NCI-H446 (cell line): Measurements from ENCODE around the gene LIX1.
"Not testable (repeated sequence)": the region's sequence is repeated elsewhere in the genome, so short reads cannot be mapped to it uniquely, and the experiment has no call there.

Experiments used
- DNase-seq, 2 experiments: peaks; one replicate each; lab custom pipeline; 2025; lab: John Stamatoyannopoulos, UW

Gene LIX1

DNA sequence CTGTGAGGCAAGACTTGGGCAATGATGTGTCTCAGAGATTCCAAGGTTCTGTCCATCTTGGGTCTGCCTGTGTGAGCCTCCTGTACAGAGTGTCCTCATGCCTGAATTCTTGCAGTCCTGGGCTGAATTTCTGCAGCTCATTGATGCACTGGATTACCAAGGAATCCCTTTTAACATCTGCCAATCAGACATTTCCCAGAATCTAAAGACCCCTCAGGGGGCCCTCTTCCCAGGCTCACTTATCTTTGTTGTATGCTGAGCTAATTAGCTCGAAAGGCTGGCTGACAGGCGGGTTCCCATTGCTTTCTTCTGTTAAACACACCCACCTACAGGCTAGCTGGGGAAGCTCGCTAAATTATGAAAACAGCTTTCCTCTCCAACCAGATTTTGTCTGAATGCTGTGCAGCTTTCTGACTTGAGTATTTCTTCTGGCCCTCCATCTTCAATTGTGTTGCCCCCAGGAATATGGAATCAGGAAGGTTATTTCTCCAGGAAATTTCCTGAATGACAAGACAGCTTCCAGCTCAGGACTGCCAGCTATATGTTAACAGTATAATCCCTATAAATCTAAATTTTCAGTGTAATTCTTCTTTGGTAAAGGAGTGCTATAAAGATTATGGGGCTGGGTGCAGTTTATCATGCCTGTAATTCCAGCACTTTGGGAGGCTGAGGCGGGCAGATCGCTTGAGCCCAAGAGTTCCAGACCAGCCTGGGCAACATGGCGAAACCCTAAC, at the start of gene LIX1:
LIX1 (minus strand) TSS at position 91 of the 734 bp plus-strand sequence; CDS start at position 56, 35 bp downstream.
- DNase-seq = peak; percentile 56 to 73

GRCh38 chr5:97191893-97192292, 49.5 kb upstream of the LIX1 start:
- DNase-seq = no peak

DNA sequence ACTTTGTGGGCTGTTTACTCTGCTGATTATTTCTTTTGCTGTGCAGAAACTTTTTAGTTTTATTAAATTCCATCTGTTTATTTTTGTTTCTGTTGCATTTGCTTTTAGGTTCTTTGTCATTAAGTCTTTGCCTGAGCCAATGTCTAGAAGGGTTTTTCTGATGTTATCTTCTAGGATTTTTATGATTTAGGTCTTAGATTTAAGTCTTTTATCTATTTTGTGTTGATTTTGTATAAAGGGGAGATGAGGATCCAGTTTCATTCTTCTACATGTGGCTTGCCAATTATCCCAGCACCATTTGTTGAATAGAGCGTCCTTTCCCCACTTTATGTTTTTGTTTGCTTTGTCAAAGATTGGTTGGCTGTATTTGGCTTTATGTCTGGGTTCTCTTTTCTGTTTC, 47.1 kb upstream of the LIX1 start:
- not testable (repeated sequence) for DNase-seq

DNA sequence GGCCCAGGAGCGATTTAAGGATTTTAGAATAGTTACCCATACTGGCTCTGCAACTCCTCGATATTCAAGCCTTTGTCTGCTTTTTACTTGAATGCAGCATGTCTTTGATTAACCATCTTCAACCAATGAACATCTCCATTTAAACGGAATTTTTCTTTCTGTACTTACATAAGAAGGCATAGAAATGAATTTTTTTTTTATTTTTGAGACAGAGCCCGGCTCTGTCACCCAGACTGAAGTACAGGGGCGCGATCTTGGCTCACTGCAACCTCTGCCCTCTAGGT, 41.5 kb upstream of the LIX1 start:
- DNase-seq = no peak

DNA sequence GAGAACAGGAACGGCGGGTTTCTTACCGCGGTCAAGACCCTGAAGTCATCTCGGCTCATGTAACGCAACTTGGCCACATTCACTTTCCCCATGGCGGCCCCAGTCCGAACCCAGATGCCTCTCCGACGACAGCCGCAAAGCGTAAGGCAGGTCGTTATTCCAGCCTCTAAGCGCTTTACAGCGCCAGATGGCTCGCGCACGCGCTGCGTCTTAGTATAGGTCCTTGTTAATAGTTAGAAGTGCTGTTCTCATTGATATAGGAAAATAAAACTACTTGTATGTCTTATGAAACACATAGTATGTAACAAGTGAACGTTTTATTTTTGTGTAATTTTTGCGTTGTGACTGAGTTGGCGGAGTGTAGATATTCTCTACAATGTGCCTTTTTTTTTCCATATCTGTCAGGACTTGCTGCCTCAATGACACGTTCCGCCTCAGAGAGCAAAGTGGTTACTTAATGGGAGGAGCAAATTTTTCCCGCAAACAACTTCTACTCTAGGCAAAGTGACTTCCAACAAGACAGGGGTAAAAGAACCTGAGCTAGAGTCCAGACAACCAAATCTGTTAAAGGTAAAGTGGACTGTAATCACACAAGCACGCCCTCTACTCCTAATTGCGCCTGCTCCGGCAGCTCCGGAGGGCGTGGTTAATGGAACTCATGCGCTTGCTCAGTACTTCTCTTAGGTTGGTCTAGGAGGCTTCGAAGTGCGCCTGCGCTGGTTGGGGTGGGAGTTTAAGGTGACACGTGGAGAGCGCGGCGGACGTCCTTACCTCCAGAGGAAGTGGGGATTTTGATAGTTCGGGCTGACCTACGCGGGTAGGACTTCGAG, 40.9 kb upstream of the LIX1 start, which contains the start of gene RIOK2:
RIOK2 (minus strand) TSS at position 148 of the 830 bp plus-strand sequence; CDS start at position 92, 56 bp downstream.
- peak; percentile 96 to 97 for DNase-seq

- no peak for DNase-seq
Observed at GRCh38 chr5:97182571-97183099, 40.2 kb upstream of the LIX1 start.

DNA sequence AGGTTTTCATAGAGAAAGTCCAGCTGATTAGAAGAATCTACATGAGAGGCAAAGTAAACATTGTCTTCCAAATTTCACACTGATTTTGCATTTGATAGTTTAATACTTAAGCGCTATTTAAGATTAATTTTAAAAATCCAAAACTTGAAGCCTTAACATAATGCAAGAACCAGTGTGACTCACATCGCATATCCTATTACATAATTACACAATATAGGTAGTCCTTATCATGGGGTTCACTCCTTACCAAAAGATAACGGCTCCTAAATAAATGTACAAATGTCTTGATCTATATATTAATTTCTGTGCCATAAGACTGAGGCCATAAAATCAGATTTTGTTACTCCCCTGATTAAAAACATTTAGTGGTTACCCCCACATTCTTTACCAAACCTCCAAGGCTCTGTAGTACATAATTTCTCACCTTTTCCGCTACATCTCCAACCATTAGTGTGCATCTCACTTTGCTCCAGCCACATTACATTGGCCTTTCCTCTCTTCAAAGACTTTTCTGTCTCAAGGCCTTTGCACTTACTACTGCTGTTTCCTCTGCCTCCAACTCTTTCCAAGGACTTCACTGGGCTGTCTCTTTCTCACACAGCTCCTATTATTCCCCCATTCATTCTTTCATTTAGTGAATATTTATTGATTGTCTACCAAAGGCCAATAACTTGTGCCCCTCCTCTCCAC, 39.6 kb upstream of the LIX1 start:
- no peak for DNase-seq

DNA sequence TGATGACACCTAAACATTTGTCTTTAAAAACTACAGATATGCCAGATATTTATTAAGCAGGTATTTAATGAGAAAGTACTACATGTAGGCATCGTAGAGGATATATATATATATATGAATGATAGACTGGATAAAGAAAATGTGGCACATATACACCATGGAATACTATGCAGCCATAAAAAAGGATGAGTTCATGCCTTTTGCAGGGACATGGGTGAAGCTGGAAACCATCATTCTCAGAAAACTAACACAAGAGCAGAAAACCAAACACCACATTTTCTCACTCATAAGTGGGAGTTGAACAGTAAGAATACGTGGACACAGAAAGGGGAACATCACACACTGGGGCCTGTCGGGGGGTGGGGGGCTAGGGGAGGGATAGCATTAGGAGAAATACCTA, 37.0 kb upstream of the LIX1 start:
- DNase-seq = not testable (repeated sequence)

- no peak for DNase-seq
Observed at GRCh38 chr5:97172227-97172626, 29.8 kb upstream of the LIX1 start.

DNA sequence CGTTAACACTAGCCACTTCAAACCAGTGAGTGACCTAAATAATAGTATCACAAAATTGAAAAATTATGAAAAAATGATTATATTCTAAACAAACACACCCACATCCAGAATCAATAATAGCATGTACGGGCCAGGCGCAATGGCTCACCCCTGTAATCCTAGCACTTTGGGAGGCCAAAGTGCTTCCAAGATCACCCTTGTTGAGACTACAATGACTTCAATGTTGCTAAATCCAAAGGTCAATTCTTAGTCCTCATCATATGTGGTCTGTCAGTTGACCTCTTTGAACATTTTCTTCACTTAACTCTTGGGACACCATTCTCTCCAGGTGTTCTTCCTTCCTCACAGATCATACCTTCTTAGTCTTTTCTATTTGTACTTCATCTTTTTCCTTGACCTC, 29.3 kb upstream of the LIX1 start:
- DNase-seq = no peak

GRCh38 chr5:97167435-97167834, 25.0 kb upstream of the LIX1 start:
- no peak for DNase-seq

DNA sequence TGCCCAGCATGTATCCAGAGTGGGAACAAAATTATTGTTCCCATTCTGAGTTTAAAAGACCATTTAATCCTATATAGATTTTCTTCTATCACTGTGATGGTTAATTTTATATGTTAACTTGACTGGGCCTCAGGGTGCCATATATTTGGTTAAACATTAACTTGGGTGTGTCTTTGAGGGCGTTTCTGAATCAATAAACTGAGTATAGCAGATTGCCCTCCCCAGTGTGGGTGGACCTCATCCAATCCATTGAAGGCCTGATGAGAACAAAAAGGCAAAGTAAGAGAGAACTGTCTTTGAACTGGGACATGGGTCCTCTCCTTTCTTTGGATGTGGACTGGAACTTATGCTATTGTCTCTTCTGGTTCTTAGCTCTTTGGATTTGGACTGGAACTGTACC, 23.3 kb upstream of the LIX1 start:
- DNase-seq = no peak

- DNase-seq = no peak
Observed at GRCh38 chr5:97164846-97165245, 22.4 kb upstream of the LIX1 start.

DNA sequence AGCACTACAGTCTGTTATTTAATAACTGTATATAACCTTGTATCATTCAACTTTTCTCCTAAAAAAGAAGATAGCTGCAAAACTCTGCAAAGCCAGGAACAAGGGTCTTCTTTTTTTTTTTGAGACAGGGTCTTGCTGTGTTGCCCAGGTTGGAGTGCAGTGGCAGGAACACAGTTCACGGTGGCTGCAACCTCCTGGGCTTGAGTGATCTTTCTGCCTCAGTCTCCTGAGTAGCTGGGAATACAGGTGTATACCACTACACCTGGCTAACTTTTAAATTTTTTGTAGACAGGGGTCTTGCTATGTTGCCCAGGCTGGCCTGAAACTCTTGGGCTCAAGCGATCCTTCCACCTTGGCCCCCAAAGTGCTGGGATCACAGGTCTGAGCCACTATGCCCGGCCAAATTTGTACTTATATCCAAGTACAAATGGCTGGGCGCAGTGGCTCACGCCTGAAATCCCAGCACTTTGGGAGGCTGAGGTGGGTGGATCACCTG, 21.4 kb upstream of the LIX1 start:
- DNase-seq = no peak

- DNase-seq = peak in 1 of 2 experiments; percentile 16
Observed at GRCh38 chr5:97163360-97163764, 21.0 kb upstream of the LIX1 start.

DNA sequence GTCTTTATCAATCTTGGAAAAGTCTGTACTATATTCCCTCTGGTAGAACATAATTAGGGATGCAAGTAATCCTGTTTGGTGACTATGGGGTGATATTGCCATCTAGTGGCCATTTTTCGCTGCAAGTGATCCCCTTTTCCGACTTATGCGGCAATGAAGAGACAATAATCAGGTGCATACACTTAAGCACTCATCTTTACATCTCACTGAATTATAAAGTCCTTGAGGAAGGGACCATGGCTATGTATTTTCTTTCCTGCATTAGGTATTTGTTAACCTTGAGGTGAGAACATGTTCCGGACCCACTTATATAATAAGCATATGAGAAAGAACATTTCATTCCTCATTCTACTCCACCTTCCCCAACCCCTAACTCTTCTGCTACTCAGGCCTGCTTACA, 19.6 kb upstream of the LIX1 start:
- peak; percentile 67 to 81 for DNase-seq

DNA sequence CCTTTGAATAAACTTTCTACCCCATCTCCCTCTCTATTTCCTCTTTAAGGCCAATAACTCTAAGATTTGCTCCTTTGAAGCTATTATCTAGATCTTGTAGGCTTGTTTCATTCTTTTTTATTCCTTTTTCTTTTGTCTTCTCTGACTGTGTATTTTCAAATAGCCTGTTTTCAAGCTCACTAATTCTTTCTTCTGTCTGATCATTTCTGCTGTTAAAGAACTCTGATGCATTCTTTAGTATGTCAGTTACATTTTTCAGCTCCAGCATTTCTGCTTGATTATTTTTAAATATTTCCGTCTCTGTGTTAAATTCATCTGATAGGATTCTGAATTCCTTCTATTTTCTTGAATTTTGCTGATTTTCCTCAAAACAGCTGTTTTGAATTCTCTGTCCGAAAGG, 15.3 kb upstream of the LIX1 start:
- DNase-seq = no peak

- no peak for DNase-seq
Observed at GRCh38 chr5:97151370-97151769, 9.0 kb upstream of the LIX1 start.

GRCh38 chr5:97150401-97150800, 8.0 kb upstream of the LIX1 start:
- no peak for DNase-seq

GRCh38 chr5:97149709-97150108, 7.3 kb upstream of the LIX1 start:
- DNase-seq = no peak

GRCh38 chr5:97148288-97148687, 5.9 kb upstream of the LIX1 start:
- no peak for DNase-seq

DNA sequence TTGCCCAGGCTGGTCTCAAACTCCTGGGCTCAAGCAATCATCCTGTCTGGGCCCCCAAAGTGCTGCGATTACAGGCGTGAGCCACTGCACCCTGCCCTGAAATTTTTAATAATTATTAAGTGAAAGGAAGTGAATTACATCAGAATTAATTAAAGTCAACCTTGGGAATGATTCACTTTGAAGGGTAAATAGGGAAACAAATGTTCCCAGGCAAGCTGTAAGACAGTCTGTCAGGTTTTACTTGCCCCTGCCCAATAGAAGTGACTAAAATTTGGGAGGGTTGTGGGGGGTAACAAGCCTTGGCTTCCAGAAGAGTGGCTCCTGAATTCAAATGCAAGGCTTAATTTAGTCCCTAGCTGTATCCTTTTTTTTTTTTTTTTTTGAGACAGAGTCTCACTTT, 1.3 kb upstream of the LIX1 start:
- no peak for DNase-seq
